ENCODE measurements around the gene FRMPD4. TPM values are rescaled to one million over a fixed set of nuclear protein-coding genes. Genes with fewer than 3 reads are reported as not detected.

The FRMPD4 gene
- total and polyA plus RNA-seq, 2 of the 13 experiments (the other 11 are each of a cell fraction or from before 2014, with no cell fraction given) = not detected

- Histone ChIP-seq H3K4me1 (ENCODE audit: insufficient read depth, low read length) (no peaks in the 10 kb centered on the region), H3K9ac (ENCODE audit: insufficient read depth, low read depth, low read length) (no peak overlapping the region), H3K27ac (ENCODE audit: extremely low read length, insufficient read depth, low read length) (no peak overlapping the region), H3K4me3 (replicated peaks in 1 of 3; ENCODE audit: insufficient read depth in 1 of 3, low read depth in 2 of 3, low read length in 3 of 3) (no peak overlapping the region), H3K36me3 (replicated peaks in 1 of 2; ENCODE audit: control insufficient read depth in 1 of 2, insufficient read depth in 2 of 2, low read length in 2 of 2) (no peaks in the 10 kb centered on the region), H2AFZ (ENCODE audit: low read length) (no peak overlapping the region), H3K27me3 (ENCODE audit: control insufficient read depth in 1 of 2, insufficient read depth in 2 of 2, low read length in 2 of 2) (no peaks in the 10 kb centered on the region; a peak in 1 of 5 replicates), H3K4me2 (ENCODE audit: low read depth, low read length) (no peak overlapping the region), H4K20me1 (ENCODE audit: insufficient read depth, low read length) (no peaks in the 10 kb centered on the region), H3K9me3 (ENCODE audit: low read length) (no peaks in the 10 kb centered on the region), H3K79me2 (ENCODE audit: insufficient read depth, low read length) (no peaks in the 10 kb centered on the region)
- ChIA-PET CTCF (ENCODE audit: low intra/inter-chr PET ratio, low total read pairs) (no interaction called here), POLR2A (no interaction called here)
- FAIRE-seq (no peak), DNase-seq (ENCODE audit: low spot score) (no peak), ATAC-seq (no peak)
- intact Hi-C loops (cut with micrococcal nuclease; ENCODE audit: unreplicated experiment) = no loop called here
- no peak for TF ChIP-seq ARNTL (CRISPR knock-in tag; IDR thresholded peaks at IDR 0.05)
- no peak for TF ChIP-seq ZNF430 (CRISPR knock-in tag; IDR thresholded peaks at IDR 0.05)
- no peak for TF ChIP-seq NCOA5 (CRISPR knock-in tag; IDR thresholded peaks at IDR 0.05)
- no peak for TF ChIP-seq FIP1L1 (IDR thresholded peaks at IDR 0.05; ENCODE audit: borderline replicate concordance, insufficient read depth, low read depth, low read length)
- TF ChIP-seq HOXA5 (CRISPR knock-in tag; IDR thresholded peaks at IDR 0.05) = no peak
- no peak for TF ChIP-seq ZBTB44 (CRISPR knock-in tag; IDR thresholded peaks at IDR 0.05)
- TF ChIP-seq KIAA2018 (CRISPR knock-in tag; IDR thresholded peaks at IDR 0.05; ENCODE audit: borderline replicate concordance) = no peak
- BruUV-seq (replicated peaks) = no TSS peak
- in situ Hi-C loops (cut with HindIII; ENCODE audit: extremely low pct_ligation_motif_present, low pct_unique_long_range_greater_than_20kb) = no loop called here
Observed at GRCh38 chrX:12719837-12720236, 581.6 kb downstream of the FRMPD4 start.

All from HepG2 (cell line).